HepG2 (cell line): Measurements from ENCODE around the gene APOA1. TPM values are rescaled to one million over a fixed set of nuclear protein-coding genes. Genes with fewer than 3 reads are reported as not detected.

ENCODE experiments used
- ARID4A ChIP-seq: sonication (generic); formaldehyde crosslinking; IDR thresholded peaks from 2 replicates; pipeline ENCODE4 v1.5.0; 2020; ENCODE audit warnings: mild to moderate bottlenecking, missing genetic modification reagents, borderline replicate concordance
- ARID5B ChIP-seq: IDR thresholded peaks from 2 replicates; pipeline ENCODE4 v1.4.0; 2020; ENCODE audit warnings: mild to moderate bottlenecking, missing genetic modification reagents
- CREB1 ChIP-seq, 2 experiments: fragments of 450-650 bp in 1 of 2; IDR thresholded peaks; 2 replicates each; pipeline ENCODE4 v1.6.1; 2016 to 2017; ENCODE audit warnings: control low read depth in 1 of 2, mild to moderate bottlenecking in 1 of 2, missing compliant biosample characterization in 1 of 2, missing genetic modification characterization in 1 of 2
- FOXO4 ChIP-seq: sonication (generic); formaldehyde crosslinking; conservative IDR thresholded peaks from 2 replicates; pipeline ENCODE4 v1.8.1; 2023; ENCODE audit warnings: missing genetic modification reagents
- FUBP1 ChIP-seq: sonication (generic); formaldehyde crosslinking; IDR thresholded peaks from 2 replicates; pipeline ENCODE4 v1.5.1; 2020; ENCODE audit warnings: missing genetic modification reagents, mild to moderate bottlenecking, borderline replicate concordance
- HOXA3 ChIP-seq: sonication (generic); formaldehyde crosslinking; IDR thresholded peaks from 2 replicates; pipeline ENCODE4 v1.5.0; 2020; ENCODE audit warnings: missing genetic modification reagents
- LCORL ChIP-seq, 2 experiments: fragments of 450-650 bp in 1 of 2; sonication (generic) in 1 of 2; formaldehyde crosslinking in 1 of 2; IDR thresholded peaks; 2 replicates each; pipeline versions ENCODE4 v1.5.0 to v1.6.1; 2017 to 2020; ENCODE audit warnings: antibody characterized with exemption in 1 of 2, missing genetic modification reagents in 1 of 2
- NFE2L2 ChIP-seq: fragments of 150-350 bp; IDR thresholded peaks from 2 replicates; pipeline ENCODE4 v1.6.1; 2014; ENCODE audit warnings: low read length
- TAF1 ChIP-seq: sonication (generic); formaldehyde crosslinking; IDR thresholded peaks from 2 replicates; pipeline ENCODE4 v1.4.0; 2020; ENCODE audit warnings: missing genetic modification reagents
- TIGD3 ChIP-seq: sonication (generic); formaldehyde crosslinking; IDR thresholded peaks from 2 replicates; pipeline ENCODE4 v1.5.1; 2020; ENCODE audit warnings: mild to moderate bottlenecking, missing genetic modification reagents, borderline replicate concordance
- ZNF30 ChIP-seq: sonication (generic); formaldehyde crosslinking; IDR thresholded peaks from 2 replicates; pipeline ENCODE4 v1.5.0; 2020; ENCODE audit warnings: mild to moderate bottlenecking, missing genetic modification reagents
- ZNF605 ChIP-seq: sonication (generic); formaldehyde crosslinking; IDR thresholded peaks from 2 replicates; pipeline ENCODE4 v1.8.0; 2022; ENCODE audit warnings: mild to moderate bottlenecking, missing genetic modification reagents
- polyA plus RNA-seq, 8 experiments: library from polyadenylated mRNA; depleted of rRNA in 3 of 8; stranded (reverse) in 7 of 8; unstranded in 1 of 8; fragments of >200 nt; fragmentation: Illumina TruSeq in 4 of 8; extraction: Trizol in 4 of 8; gene quantifications; 2 replicates each; pipeline versions ENCODE4 v1.2.1 to v1.2.3, GENCODE V29; 2011 to 2016; ENCODE audit warnings: low read depth in 4 of 8, missing spikeins in 1 of 8, mixed read lengths in 1 of 8; ENCODE audit not compliant: insufficient read depth in 1 of 8
- total RNA-seq, 5 experiments: library from RNA; depleted of rRNA; stranded (reverse); fragments of >200 nt; fragmentation: Illumina TruSeq; extraction: Trizol; gene quantifications; 2 replicates each; pipeline ENCODE4 v1.2.3, GENCODE V29; 2016; ENCODE audit warnings: low read depth in 1 of 5

Gene APOA1
- total and polyA plus RNA-seq, 2 of the 13 experiments (the other 11 are each of a cell fraction or from before 2014, with no cell fraction given) = 1,973 to 5,485 TPM

GRCh38 chr11:116833816-116834534, 3.4 kb downstream of the APOA1 start (continued):
- TF ChIP-seq FOXO4 (0 out of 2 replicates have a peak, but pooled peaks have one; percentile 8), ZNF605 (CRISPR knock-in tag) (peak; percentile 72; the same call in 1 of the 2 replicates), NFE2L2 (no peak), ZNF30 (CRISPR knock-in tag) (no peak), FUBP1 (CRISPR knock-in tag) (no peak; the same call in 1 of the 2 replicates), TIGD3 (CRISPR knock-in tag) (peak; percentile 60; the same call in 1 of the 2 replicates), HOXA3 (CRISPR knock-in tag) (peak; percentile 66), ARID5B (CRISPR knock-in tag) (peak; percentile 82), ARID4A (peak; percentile 60; the same call in 1 of the 2 replicates), CREB1 (IDR thresholded peaks at IDR 0.05) (no peak), CREB1 (CRISPR knock-in tag; IDR thresholded peaks at IDR 0.05) (no peak), TAF1 (CRISPR knock-in tag) (peak; percentile 36; the same call in 1 of the 2 replicates), LCORL (IDR thresholded peaks at IDR 0.05) (no peak), LCORL (CRISPR knock-in tag; IDR thresholded peaks at IDR 0.05) (peak; percentile 71; the same call in 1 of the 2 replicates)
